ENCODE results near the gene CSDE1.

The CSDE1 gene

DNA sequence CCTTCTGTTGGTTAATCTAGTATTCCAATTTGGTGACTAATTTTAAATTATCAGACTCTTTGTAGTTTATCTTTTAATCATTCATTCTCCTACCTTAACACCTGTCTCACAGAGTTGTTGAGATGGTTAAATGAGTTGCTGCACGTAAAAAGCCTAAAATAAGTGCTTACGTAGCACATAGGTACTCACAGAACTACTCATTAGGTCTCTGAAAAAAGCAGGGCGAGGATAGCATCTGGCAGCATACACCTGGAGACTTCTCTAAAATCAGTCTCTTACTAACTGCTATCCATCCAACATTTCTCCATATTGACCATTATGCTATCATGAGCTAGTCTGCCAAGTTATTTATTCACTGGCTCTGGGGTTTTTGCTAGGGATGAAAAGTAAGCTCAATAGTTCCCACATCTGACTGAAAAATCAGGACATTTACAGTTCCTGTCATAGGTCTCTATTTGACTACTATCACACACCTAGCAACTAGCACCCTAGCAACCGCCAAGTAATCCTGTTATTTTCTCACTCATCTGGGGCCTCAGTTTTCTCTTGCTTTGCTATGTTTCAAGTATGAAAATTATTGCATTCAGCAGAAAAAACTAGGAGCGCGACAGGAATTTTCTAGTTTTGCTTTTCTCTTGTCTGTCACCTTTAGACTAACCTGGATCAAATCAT, 11.2 kb downstream of the CSDE1 start:
- no peak for DNase-seq

DNA sequence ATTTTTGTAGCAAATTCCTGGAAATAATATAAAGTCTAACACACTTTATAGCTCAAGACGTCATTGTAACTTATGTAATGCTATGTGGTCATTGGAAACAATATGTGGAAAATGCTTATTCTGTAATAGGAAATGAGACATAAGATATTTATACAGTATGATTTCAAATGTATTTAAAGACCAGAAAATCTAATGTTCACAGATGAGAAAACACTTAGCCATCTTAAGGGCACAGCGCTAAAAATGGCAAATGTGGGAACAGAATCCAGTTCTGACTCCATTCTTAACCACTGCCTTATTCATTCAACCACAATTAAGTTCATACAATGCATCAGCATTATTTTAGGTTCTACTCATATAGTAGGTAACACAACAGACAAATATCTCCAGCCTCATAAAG, 12.5 kb downstream of the CSDE1 start:
- DNase-seq, result no peak

DNA sequence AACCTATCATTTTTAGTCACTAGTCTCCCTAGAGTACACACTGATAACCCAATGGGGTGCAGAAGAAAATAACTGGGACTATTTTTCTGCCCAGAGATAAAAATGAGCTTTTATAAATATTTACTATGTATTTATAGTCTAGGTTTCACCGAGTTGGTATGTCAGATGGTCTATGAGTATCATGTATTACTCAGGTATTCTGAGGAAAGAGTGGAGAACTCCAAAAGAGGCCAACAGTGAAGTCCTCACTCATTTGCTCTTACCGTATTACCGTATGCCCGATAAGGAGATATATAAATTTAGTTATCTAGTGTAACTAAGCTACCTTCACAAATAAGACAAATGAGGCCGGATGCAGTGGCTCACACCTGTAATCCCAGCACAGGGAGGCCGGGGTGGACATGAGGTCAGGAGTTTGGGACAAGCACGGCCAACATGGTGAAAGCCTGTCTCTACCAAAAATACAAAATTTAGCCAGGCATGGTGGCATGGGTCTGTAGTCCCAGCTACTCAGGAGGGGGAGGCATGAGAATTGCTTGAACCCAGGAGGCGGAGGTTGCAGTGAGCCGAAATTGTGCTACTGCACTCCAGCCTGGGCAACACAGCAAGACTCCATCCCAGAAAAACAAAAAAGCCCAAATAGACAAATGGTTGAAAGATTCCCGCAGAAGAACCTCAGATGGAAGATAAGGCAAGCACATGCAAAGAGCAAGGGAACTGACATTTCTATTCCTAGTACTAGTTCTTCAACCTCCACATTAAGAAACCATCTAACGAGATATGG, 15.6 kb downstream of the CSDE1 start:
- no peak for DNase-seq

DNA sequence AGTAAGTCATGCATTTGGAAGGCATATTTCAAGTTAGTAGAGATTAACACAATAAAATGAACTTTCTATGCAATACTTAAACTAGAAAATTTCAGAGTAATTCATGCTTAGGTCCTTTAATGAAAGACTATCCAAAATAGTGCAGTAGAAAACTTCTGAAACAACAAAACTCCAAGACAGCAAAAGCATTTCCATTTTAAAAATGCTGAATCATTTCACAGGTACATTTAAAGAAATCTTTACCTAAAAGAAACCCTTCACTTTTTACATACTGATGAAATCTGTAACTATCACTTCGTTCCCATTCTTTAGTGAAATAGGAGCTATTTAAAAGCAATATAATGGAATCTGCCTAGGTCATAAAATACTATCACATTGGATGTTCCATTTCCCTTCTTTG, 17.5 kb downstream of the CSDE1 start:
- no peak for DNase-seq

DNA sequence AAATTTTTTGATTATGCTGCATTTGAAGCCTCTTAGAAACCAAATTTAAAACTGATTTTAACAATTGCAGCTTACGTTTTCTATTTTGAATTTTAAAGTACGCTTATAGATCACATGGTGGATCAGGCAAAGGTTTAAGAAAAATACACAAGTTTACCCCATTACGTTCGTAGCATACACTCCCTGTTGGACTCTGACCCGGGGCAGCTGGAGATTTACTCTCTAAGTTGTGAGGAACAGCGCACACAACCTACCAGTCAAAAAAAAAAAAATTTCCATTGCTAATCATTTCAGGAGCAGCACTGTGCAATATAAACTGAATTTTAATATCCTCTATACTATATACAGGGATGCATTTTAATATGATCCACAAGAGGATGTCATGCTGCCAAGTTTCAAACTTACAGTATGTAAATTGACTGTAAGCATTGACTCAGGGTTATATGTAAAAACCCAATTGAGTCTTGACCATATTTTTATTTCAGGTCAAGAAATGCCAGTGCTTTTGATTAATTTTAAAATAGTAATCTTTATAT, 20.4 kb downstream of the CSDE1 start:
- DNase-seq, result no peak

DNA sequence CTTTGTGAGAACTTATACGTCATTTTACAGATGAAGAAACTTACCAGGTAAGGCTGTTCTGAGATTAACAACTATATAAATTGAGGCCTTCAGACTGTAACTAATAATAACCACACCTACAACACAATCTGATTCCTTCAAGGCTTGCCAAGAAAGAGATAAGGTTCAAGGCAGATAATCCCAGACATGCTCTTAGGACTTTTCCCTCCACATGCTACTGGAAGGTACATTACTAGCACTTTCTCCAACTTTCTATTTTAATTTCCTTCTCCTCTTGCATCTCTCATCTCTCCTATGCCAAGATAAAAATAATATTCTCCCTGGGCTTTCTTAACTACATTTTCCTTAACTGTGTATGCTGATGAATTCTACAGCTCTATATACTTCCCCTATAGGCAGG, 22.3 kb downstream of the CSDE1 start:
- no peak for DNase-seq

DNA sequence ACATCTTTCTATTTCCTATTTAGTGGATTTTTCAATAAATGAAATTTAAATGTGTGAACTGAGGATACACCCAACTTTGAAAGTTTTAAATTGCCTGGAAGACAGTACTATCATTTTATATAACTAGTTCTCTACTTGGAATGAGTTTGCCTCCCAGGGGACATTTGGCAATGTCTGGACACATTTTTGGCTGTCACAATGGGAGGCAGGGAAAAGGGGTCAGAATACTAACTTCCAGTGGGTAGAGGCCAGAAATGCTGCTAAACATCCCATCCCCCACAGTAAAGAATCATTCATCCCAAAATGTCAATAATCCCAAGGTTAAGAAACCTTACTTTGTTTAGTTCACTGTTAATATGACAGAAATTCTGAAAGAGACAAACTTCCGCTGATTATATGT, 28.0 kb downstream of the CSDE1 start:
- DNase-seq, result no peak

DNA sequence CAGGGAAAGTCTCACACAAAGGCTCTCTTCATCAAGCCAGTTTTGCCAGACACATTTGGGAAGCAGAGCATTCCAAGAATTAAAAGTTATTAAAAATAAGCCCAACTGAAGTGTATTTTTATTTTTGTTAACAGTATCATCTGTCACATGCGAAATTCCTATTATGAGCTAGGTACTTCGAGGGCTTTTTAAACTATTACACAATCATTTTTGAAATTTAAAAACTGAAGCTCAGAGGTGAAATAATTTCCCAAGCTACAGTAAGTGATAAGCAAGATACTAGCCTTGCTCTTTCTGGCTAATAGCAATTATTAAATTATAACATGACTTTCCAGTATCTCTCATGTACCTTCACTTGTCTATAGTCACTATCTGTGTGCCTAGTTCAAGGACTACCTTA, 29.2 kb downstream of the CSDE1 start:
- DNase-seq, result no peak

DNA sequence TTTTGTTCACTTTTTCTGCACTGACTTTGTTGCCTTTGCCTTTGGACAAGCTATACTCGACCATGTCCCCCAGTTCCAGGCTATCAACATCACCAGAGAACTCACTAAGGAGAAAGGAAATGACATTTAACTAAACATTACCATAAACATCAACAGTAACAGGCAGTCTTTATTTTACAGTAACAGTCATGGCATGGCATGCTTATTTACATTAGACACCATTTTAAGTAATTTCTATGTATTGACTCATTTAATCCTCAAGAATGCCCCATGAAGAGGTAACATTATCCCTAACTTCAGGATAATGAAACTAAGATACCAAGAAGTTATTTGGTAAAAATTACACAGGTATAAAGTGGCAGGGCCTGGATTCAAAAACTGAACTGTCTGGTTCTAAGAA, 32.6 kb downstream of the CSDE1 start:
- DNase-seq, result no peak

DNA sequence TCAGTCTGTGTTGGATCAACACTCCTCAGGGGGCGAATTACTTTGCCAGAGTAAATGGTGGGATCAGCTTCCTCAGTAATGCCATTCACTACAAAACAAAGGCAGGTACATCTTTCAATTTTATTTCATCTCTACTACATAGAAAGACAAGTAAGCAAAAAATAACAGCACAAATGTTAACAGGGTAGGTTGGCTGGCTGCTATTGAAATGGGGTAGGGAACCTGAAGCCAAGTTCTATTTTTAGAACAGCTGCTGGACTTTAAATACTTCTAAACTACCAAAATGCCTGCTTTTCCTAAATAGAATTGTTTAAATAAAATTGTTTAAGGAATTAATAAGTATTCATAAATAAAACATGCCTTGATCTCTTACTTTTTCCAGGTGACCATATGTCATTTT, 33.9 kb downstream of the CSDE1 start:
- DNase-seq, result no peak

DNA sequence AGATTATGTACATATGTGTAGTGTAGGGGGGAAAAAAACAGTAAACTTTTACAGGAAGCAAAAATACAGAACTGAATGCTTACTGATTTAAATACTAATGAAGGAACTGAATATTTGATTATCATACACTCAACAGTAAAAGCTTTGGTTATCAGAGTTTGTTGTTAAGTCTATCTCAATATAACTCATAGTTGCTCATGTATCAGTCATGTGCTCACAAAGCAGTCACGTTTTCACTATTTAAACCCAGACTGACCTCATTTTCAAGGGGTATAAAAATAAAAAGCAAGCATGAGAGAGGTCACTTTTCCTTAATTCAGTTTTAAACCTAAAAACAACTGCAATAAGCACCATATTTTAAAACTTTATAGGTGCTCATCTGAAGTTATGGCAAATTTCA, 34.3 kb downstream of the CSDE1 start:
- DNase-seq, result no peak

DNA sequence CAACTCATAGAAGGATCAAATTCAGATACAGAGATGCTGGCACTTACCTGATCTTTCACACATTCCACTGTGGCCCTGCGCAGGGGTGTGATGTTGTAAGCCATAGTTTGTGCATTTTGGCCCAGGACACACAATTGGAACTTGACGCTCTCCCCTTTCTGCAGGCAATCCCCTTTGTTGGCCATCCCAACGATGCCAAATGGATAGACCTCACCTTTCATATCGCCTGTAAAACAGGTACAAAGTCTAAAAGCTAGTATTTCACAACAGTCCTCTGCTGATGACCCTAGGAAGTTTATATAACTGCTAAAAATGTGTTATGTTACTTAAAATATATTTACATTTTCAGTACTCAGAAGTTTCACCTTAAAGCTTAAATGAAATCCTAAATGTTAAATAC, 37.3 kb downstream of the CSDE1 start:
- DNase-seq, result no peak

DNA sequence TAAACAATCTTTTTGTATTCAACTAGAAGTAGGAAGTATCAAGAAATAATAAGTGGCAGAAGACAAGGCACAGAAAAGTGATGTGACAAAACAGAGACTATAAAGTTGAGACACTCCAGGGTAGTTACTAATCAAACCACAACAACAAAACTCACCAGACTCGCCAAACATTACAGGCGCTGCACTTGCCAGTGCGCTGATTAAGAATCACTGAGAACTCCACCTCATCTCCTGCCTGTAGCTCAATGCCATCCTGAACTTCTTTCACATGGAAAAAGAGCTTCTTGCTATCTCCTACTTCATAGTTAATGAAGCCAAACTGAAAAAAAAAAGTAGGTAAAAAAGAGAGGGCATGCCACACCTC, 38.4 kb downstream of the CSDE1 start:
- peak; percentile 26 for DNase-seq

DNA sequence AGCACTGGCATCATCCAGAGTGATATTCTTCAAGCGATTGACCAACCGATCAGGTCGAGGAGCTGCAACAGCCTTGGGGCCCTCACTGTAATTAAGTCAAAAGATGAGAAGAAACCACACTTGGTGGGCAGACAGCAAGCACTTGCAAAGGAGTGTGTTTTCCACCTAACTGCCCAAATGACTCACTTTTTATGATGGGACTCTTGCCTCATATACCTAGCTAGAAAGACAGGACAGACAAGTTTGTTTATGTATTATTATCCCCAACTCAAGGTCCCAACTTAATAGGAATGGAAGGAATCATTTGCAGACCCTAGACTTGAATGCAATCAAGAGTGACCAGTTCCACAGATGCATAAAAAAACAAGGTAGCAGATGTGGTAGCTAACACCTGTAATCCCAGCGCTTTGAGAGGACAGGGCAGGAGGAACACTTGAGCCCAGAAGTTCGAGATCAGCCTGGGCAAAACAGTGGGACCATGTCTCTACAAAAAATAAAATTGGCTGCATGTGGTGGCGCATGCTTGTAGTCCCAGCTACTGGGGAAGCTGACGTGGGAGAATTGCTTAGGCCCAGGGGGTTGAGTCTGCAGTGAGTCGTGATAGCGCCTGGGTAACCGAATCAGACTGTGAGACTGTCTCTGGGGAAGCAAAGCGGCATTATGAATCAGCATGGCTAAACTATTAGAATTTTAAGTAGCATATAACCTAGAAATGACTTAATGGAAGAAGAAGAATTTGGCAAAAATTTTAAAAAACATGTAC, 38.9 kb downstream of the CSDE1 start:
- peak; percentile 49 for DNase-seq

DNA sequence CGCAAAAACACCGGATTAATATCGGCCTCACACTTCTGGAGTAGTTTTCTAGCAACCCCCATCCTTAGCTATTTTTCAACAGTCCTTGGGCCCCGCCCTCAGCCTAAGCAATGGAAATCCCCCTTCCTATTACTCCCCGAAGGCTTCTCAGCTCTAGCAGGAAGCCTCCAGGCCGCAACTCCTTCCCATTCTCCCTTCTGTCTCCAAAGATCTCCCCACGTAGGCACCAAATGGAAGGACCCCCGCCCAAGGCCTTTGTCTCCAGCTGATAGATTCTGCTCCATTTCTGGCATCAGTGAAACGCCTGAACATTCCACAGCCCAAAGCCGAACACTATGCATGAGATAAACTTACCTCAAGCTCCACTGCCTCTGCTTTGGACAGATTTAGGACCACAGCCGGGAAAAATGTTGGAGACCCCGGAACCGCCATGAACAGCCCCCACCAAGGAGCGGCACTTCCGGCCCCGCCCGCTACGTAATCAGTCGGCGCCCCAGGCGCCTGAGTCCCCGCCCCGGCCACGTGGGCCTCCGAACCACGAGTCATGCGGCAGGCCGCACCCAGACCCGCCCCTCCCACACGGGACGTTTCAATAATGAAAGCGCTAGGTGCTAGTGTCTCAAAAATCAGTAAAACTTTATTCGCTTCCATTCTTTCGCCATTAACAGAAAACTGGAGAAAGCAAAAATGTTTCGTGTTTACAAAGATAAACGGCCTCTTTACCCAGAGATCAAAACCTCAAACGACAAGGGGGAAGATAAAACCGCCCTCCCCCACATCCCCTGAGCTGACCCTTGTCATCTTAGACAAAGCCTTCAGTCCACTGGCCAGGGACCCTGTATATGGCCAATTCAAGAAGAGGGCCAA, 41.2 kb downstream of the CSDE1 start, which contains the start of gene NRAS:
Gene NRAS, minus strand, starts transcription at position 468 of the 867 bp plus-strand sequence. CDS start 611 bp downstream, outside the sequence.
- peak; percentile 90 for DNase-seq

DNA sequence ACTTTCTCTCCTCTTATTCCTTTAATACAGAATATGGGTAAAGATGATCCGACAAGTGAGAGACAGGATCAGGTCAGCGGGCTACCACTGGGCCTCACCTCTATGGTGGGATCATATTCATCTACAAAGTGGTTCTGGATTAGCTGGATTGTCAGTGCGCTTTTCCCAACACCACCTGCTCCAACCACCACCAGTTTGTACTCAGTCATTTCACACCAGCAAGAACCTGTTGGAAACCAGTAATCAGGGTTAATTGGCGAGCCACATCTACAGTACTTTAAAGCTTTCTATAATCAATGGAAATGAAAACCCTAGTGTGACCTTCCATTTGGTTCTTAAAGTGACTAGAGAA, 41.9 kb downstream of the CSDE1 start:
- peak; percentile 4 for DNase-seq

DNA sequence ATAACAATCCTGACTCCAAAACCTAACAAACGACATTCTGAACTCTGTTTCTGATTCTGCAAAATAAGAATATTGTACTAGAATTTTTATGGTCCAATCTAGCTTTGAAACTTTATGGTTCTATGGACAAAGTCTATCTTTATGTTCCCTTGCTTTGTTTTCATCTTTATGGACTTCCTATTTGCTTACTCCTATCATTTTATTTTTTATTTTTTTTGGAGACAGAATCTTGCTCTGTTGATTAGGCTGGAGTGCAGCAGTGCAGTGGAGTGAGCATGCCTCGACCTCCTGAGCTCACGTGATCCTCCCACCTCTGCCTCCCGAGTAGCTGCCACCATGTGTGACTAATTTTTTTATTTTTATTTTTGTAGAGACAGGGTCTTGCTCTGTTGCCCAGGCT, 44.8 kb downstream of the CSDE1 start:
- DNase-seq, result no peak

DNA sequence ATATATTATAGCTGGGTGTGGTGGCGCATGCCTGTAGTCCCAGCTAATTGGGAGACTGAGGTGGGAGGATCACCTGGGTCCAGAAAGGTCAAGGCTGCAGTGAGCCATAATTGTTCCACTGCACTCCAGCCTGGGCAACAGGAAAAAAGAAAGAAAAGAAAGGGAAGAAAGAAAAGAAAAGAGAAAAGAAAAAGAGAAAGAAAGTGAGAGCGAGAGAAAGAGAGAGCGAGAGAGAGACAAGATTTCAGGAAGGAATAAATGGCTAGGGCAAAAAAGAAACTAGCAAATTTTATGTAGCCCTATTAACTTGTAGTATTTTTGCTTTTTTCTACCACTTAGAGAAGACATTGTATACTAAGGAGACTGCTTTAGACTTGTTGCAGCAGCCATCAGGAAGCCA, 47.4 kb downstream of the CSDE1 start:
- DNase-seq, result no peak

DNA sequence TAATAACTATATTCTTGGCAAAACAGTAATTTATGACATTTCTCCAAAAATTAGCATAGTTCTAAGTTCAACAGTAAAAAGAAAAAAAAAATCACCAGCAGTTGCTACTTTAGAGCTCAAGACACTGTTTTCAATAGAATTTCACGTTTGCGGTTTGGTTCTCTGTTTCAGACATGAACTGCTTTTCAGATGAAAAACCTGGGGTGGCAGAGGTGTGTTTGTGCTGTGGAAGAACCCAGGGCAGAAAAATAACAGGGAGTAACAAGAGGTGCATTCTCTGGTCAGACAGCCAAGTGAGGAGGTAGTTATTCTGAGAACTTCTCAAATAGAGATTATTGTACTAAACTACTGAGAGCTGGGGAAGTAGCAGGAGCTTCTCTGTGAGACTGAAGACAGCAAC, 50.2 kb downstream of the CSDE1 start:
- DNase-seq, result no peak

DNA sequence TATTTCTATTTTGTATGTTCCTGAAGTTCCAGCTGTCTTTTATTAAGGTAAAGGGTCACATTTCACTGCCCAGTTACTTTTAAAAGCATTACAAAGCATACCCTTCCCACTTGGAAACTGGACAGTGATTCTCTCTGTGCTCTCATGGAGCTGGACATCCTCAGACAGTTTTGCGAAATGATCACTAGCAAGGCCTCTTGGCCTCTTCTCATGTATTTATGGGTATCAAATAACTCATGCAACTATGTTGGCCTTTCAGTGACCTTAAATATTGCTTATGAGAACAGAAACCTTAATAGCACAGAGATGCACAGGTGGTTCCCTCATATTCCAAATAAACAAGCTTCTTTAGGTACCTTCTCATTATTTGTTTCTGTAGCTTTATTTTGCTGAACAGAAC, 54.5 kb downstream of the CSDE1 start:
- no peak for DNase-seq

DNA sequence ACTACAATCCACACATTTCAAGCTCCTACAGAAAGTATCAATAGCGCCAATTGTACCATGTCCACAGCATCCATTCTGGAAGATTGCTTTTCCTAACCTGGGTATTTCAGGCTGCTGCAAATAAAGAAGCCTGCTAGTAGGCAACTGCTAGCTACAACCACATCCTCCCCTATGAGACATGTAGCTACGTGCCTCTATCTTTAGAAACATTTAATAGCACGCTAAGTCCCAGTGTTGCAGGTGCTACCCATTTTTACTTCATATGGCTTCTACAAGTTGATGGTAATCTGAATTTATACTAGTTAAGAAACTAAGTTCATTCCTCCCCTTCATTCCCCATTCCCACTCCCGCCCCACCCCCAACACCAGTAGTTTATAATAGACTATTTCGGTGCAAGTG, 55.0 kb downstream of the CSDE1 start:
- no peak for DNase-seq

DNA sequence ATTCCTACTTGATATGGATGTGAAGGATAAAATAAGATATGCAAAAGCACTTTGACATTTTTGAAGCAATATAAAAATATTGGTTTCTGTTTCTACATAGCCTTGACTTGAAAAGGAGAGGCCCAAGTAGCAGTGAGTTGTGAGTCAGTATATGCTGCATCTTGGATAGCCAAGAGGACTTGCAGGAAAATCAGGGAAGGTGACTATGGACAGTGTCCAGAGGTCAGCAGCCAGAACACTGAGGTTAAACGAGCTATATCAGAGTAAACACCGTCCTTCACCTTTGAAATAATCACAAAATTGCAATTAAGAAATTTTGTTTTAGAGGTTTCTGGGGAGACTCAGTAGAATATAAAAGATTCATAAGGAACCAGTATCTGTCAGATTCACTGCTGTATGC, 55.9 kb downstream of the CSDE1 start:
- DNase-seq, result no peak
